HepG2 (cell line): ENCODE results near the gene NUDT19. TPM values are rescaled to one million over a fixed set of nuclear protein-coding genes. Genes with fewer than 3 reads are reported as not detected.

Experiments used
- BCL3 ChIP-seq: sonication (generic); formaldehyde crosslinking; IDR thresholded peaks from 2 replicates; pipeline ENCODE4 v1.5.1; 2020; ENCODE audit warnings: mild to moderate bottlenecking, missing genetic modification reagents, moderate library complexity
- BORCS8-MEF2B ChIP-seq: sonication (generic); formaldehyde crosslinking; IDR thresholded peaks from 2 replicates; pipeline ENCODE4 v1.8.0; 2022; ENCODE audit warnings: mild to moderate bottlenecking, missing genetic modification reagents
- GABPA ChIP-seq, 2 experiments: IDR thresholded peaks; 2 replicates each; pipeline ENCODE4 v1.6.1; 2011 to 2016; ENCODE audit warnings: low read depth in 2 of 2, low read length in 1 of 2, missing biosample characterization in 1 of 2, missing genetic modification characterization in 1 of 2
- GLI4 ChIP-seq: sonication (generic); formaldehyde crosslinking; IDR thresholded peaks from 2 replicates; pipeline ENCODE4 v1.5.1; 2020; ENCODE audit warnings: missing genetic modification reagents, mild to moderate bottlenecking, moderate library complexity, borderline replicate concordance
- POLR2AphosphoS2 ChIP-seq: IDR thresholded peaks from 2 replicates; pipeline ENCODE4 v1.6.1; 2011; ENCODE audit warnings: low read depth, low read length, improper control_type of control experiment
- RARA ChIP-seq: IDR thresholded peaks from 2 replicates; pipeline ENCODE4 v1.6.1; 2016; ENCODE audit warnings: missing genetic modification reagents, missing compliant biosample characterization
- SMC3 ChIP-seq: IDR thresholded peaks from 2 replicates; pipeline ENCODE4 v1.6.1; 2011; ENCODE audit warnings: low read length, improper control_type of control experiment
- YY1 ChIP-seq: IDR thresholded peaks from 2 replicates; pipeline ENCODE4 v1.6.1; 2011; ENCODE audit warnings: low read length, low read depth, moderate library complexity, mild to moderate bottlenecking; ENCODE audit not compliant: insufficient read depth, insufficient replicate concordance
- ZBTB39 ChIP-seq: sonication (generic); formaldehyde crosslinking; IDR thresholded peaks from 2 replicates; pipeline ENCODE4 v1.5.0; 2020; ENCODE audit warnings: missing genetic modification reagents
- ZNF274 ChIP-seq: sonication (generic); formaldehyde crosslinking; IDR thresholded peaks from 2 replicates; pipeline ENCODE4 v1.5.1; 2020; ENCODE audit warnings: mild to moderate bottlenecking, missing genetic modification reagents
- ZNF362 ChIP-seq: sonication (generic); formaldehyde crosslinking; IDR thresholded peaks from 2 replicates; pipeline ENCODE4 v1.4.0; 2020; ENCODE audit warnings: missing genetic modification reagents, mild to moderate bottlenecking, borderline replicate concordance
- ZNF737 ChIP-seq: sonication (generic); formaldehyde crosslinking; IDR thresholded peaks from 2 replicates; pipeline ENCODE4 v1.5.0; 2020; ENCODE audit warnings: missing genetic modification reagents, mild to moderate bottlenecking, borderline replicate concordance
- polyA plus RNA-seq, 8 experiments: library from polyadenylated mRNA; depleted of rRNA in 3 of 8; stranded (reverse) in 7 of 8; unstranded in 1 of 8; fragments of >200 nt; fragmentation: Illumina TruSeq in 4 of 8; extraction: Trizol in 4 of 8; gene quantifications; 2 replicates each; pipeline versions ENCODE4 v1.2.1 to v1.2.3, GENCODE V29; 2011 to 2016; ENCODE audit warnings: low read depth in 4 of 8, missing spikeins in 1 of 8, mixed read lengths in 1 of 8; ENCODE audit not compliant: insufficient read depth in 1 of 8
- total RNA-seq, 5 experiments: library from RNA; depleted of rRNA; stranded (reverse); fragments of >200 nt; fragmentation: Illumina TruSeq; extraction: Trizol; gene quantifications; 2 replicates each; pipeline ENCODE4 v1.2.3, GENCODE V29; 2016; ENCODE audit warnings: low read depth in 1 of 5
- TF ChIP-seq, protein P1 (sequence below): sonication (generic); formaldehyde crosslinking; IDR thresholded peaks from 2 replicates; pipeline ENCODE4 v1.4.0; 2020; ENCODE audit warnings: missing genetic modification reagents
- TF ChIP-seq, protein P2 (sequence below): IDR thresholded peaks from 2 replicates; pipeline ENCODE4 v1.6.1; 2012; ENCODE audit warnings: low read length, improper control_type of control experiment
- TF ChIP-seq, protein P3 (sequence below): sonication (generic); formaldehyde crosslinking; IDR thresholded peaks from 2 replicates; pipeline ENCODE4 v1.5.1; 2020; ENCODE audit warnings: mild to moderate bottlenecking, missing genetic modification reagents, borderline replicate concordance
- TF ChIP-seq, protein P4 (sequence below): sonication (generic); formaldehyde crosslinking; IDR thresholded peaks from 2 replicates; pipeline ENCODE4 v1.8.0; 2022; ENCODE audit warnings: missing genetic modification reagents, mild to moderate bottlenecking, borderline replicate concordance

Gene NUDT19
- total and polyA plus RNA-seq, 2 of the 13 experiments (the other 11 are each of a cell fraction or from before 2014, with no cell fraction given) = 3.1 to 3.6 TPM

- TF ChIP-seq BCL3 (no peak), ZBTB39 (CRISPR knock-in tag) (no peak), GLI4 (CRISPR knock-in tag) (no peak), BORCS8-MEF2B (CRISPR knock-in tag) (no peak), GABPA (IDR thresholded peaks at IDR 0.05; ENCODE audit: low read depth, low read length) (no peak), GABPA (CRISPR knock-in tag; IDR thresholded peaks at IDR 0.05; ENCODE audit: low read depth) (no peak), ZNF737 (no peak), POLR2AphosphoS2 (no peak), ZNF274 (CRISPR knock-in tag) (no peak), ZNF362 (CRISPR knock-in tag) (peak; percentile 19; the same call in 1 of the 2 replicates), RARA (peak; percentile 54), SMC3 (no peak), YY1 (no peak)
- TF ChIP-seq, protein P1, sequence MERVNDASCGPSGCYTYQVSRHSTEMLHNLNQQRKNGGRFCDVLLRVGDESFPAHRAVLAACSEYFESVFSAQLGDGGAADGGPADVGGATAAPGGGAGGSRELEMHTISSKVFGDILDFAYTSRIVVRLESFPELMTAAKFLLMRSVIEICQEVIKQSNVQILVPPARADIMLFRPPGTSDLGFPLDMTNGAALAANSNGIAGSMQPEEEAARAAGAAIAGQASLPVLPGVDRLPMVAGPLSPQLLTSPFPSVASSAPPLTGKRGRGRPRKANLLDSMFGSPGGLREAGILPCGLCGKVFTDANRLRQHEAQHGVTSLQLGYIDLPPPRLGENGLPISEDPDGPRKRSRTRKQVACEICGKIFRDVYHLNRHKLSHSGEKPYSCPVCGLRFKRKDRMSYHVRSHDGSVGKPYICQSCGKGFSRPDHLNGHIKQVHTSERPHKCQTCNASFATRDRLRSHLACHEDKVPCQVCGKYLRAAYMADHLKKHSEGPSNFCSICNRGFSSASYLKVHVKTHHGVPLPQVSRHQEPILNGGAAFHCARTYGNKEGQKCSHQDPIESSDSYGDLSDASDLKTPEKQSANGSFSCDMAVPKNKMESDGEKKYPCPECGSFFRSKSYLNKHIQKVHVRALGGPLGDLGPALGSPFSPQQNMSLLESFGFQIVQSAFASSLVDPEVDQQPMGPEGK (CRISPR knock-in tag) = no peak
- TF ChIP-seq, protein P2, sequence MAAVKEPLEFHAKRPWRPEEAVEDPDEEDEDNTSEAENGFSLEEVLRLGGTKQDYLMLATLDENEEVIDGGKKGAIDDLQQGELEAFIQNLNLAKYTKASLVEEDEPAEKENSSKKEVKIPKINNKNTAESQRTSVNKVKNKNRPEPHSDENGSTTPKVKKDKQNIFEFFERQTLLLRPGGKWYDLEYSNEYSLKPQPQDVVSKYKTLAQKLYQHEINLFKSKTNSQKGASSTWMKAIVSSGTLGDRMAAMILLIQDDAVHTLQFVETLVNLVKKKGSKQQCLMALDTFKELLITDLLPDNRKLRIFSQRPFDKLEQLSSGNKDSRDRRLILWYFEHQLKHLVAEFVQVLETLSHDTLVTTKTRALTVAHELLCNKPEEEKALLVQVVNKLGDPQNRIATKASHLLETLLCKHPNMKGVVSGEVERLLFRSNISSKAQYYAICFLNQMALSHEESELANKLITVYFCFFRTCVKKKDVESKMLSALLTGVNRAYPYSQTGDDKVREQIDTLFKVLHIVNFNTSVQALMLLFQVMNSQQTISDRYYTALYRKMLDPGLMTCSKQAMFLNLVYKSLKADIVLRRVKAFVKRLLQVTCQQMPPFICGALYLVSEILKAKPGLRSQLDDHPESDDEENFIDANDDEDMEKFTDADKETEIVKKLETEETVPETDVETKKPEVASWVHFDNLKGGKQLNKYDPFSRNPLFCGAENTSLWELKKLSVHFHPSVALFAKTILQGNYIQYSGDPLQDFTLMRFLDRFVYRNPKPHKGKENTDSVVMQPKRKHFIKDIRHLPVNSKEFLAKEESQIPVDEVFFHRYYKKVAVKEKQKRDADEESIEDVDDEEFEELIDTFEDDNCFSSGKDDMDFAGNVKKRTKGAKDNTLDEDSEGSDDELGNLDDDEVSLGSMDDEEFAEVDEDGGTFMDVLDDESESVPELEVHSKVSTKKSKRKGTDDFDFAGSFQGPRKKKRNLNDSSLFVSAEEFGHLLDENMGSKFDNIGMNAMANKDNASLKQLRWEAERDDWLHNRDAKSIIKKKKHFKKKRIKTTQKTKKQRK = no peak
- TF ChIP-seq, protein P3, sequence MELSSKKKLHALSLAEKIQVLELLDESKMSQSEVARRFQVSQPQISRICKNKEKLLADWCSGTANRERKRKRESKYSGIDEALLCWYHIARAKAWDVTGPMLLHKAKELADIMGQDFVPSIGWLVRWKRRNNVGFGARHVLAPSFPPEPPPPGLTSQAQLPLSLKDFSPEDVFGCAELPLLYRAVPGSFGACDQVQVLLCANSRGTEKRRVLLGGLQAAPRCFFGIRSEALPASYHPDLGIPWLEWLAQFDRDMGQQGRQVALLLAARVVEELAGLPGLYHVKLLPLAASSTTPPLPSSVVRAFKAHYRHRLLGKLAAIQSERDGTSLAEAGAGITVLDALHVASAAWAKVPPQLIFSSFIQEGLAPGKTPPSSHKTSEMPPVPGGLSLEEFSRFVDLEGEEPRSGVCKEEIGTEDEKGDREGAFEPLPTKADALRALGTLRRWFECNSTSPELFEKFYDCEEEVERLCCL = no peak
- TF ChIP-seq, protein P4, sequence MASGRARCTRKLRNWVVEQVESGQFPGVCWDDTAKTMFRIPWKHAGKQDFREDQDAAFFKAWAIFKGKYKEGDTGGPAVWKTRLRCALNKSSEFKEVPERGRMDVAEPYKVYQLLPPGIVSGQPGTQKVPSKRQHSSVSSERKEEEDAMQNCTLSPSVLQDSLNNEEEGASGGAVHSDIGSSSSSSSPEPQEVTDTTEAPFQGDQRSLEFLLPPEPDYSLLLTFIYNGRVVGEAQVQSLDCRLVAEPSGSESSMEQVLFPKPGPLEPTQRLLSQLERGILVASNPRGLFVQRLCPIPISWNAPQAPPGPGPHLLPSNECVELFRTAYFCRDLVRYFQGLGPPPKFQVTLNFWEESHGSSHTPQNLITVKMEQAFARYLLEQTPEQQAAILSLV (CRISPR knock-in tag) = no peak
Measured at GRCh38 chr19:32661318-32661717, 30.3 kb upstream of the NUDT19 start (continued).
